Fibroblast of pulmonary artery (primary cell): ENCODE measurements around the gene AGT.

Experiments
- DNase-seq: peaks from one replicate; pipeline ENCODE4 v3.0.0-alpha.2; 2010; ENCODE audit warnings: low read depth
- H3K4me3 ChIP-seq: replicated peaks from 2 replicates; pipeline ENCODE4 v1.5.1; 2011; ENCODE audit warnings: low read depth, mild to moderate bottlenecking, control low read depth, low read length, moderate library complexity
- CTCF ChIP-seq: IDR thresholded peaks from 2 replicates; pipeline ENCODE4 v1.5.1; 2011; ENCODE audit warnings: mild to moderate bottlenecking, control low read depth, low read length, inconsistent platforms; ENCODE audit errors: missing control alignments

Gene AGT

GRCh38 chr1:230713915-230714764, at the start of gene AGT:
TSS of gene AGT (minus strand) at chr1:230714122. CDS start at chr1:230710823, 3,299 bp downstream.
- no peak within 1 kb of the TSS for H3K4me3 ChIP-seq
- DNase-seq, result peak; percentile 48
- TF ChIP-seq CTCF, result no peak

- no peak for DNase-seq
- TF ChIP-seq CTCF, result no peak
- H3K4me3 ChIP-seq, result no peak overlapping the region
Measured at GRCh38 chr1:230761443-230762167, 47.7 kb upstream of the AGT start.

GRCh38 chr1:230760360-230760827, 46.5 kb upstream of the AGT start:
- no peak for TF ChIP-seq CTCF
- no peak overlapping the region for H3K4me3 ChIP-seq
- no peak for DNase-seq

- no peak for DNase-seq
- TF ChIP-seq CTCF, result no peak
- no peak overlapping the region for H3K4me3 ChIP-seq
Measured at GRCh38 chr1:230759369-230760065, 45.6 kb upstream of the AGT start.

- no peak overlapping the region for H3K4me3 ChIP-seq
- no peak for TF ChIP-seq CTCF
- no peak for DNase-seq
Measured at GRCh38 chr1:230758709-230759368, 44.9 kb upstream of the AGT start.

GRCh38 chr1:230757856-230758708, 44.2 kb upstream of the AGT start:
- no peak for DNase-seq
- H3K4me3 ChIP-seq, result no peak overlapping the region
- TF ChIP-seq CTCF, result no peak
